SJSA1 (cell line): ENCODE results near the gene LRP8. TPM values are rescaled to one million over a fixed set of nuclear protein-coding genes. Genes with fewer than 3 reads are reported as not detected.
A peak's percentile ranks its signal among the peaks of the same experiment; 100 is the strongest.

Experiments used
- DNase-seq, 2 experiments: peaks; one replicate each; pipeline ENCODE4 v3.0.0-alpha.2; 2015 to 2020; ENCODE audit warnings: low spot score in 2 of 2, low read depth in 1 of 2
- H3K27ac ChIP-seq: fragments of 250-450 bp; sonication (Bioruptor Pico); 2 replicates; pipeline ENCODE4 v1.5.1; 2020; ENCODE audit warnings: mild to moderate bottlenecking, moderate library complexity
- H3K27me3 ChIP-seq: fragments of 250-450 bp; sonication (Bioruptor Pico); replicated peaks from 2 replicates; pipeline ENCODE4 v1.5.1; 2020; ENCODE audit warnings: mild to moderate bottlenecking, moderate library complexity
- H3K36me3 ChIP-seq: fragments of 250-450 bp; sonication (Bioruptor Pico); 2 replicates; pipeline ENCODE4 v1.5.1; 2020; ENCODE audit warnings: mild to moderate bottlenecking
- H3K4me1 ChIP-seq: fragments of 250-450 bp; sonication (Bioruptor Pico); replicated peaks from 2 replicates; pipeline ENCODE4 v1.6.1; 2021; ENCODE audit warnings: mild to moderate bottlenecking
- H3K4me3 ChIP-seq: fragments of 250-450 bp; sonication (Bioruptor Pico); 2 replicates; pipeline ENCODE4 v1.5.1; 2020; ENCODE audit warnings: mild to moderate bottlenecking
- H3K9me3 ChIP-seq: fragments of 250-450 bp; sonication (Bioruptor Pico); replicated peaks from 2 replicates; pipeline ENCODE4 v1.5.1; 2020; ENCODE audit warnings: mild to moderate bottlenecking
- total RNA-seq: library from RNA; depleted of rRNA; stranded (reverse); fragments of >200 nt; shearing (Covaris generic); gene quantifications from 2 replicates; pipeline ENCODE4 v1.2.3, GENCODE V29; 2014; rRNA removed

The LRP8 gene
- 15.6 and 16.2 TPM in 2 replicates for total RNA-seq

GRCh38 chr1:53328009-53328461, at the start of gene LRP8:
Gene LRP8, minus strand, starts transcription at chr1:53328070. Its CDS starts 158 bp downstream, at chr1:53327912.
- peak; percentile 28 to 77 for DNase-seq
- Histone ChIP-seq H3K27ac (peak within 1 kb of the TSS; percentile 51; the same call in 1 of the 2 replicates), H3K9me3 (no peaks in the 10 kb centered on the region), H3K36me3 (peaks cover 22% of the 10 kb centered on the region), H3K27me3 (no peaks in the 10 kb centered on the region), H3K4me3 (peak within 1 kb of the TSS; percentile 87), H3K4me1 (peaks cover 26% of the 10 kb centered on the region)

DNA sequence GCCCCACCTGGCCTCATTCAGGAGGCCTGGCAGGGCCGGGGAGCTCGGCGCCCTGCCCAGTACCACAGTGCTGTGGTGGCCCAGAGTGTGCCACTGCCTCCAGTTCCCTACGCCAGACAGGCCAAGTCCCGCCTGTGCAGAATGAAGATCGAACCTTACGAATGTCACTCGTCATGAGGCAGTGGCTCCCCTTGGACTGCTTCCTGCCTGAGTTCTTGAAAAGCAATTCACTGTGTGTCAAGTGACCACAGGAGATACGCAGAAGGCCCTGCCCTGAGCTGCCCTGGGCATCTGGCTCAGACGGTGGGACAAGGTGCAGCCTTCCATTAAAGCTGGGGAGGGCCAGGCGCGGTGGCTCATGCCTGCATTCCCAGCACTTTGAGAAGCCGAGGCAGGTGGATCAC, 49.6 kb upstream of the LRP8 start:
- H3K36me3 ChIP-seq, result no peaks in the 10 kb centered on the region

DNA sequence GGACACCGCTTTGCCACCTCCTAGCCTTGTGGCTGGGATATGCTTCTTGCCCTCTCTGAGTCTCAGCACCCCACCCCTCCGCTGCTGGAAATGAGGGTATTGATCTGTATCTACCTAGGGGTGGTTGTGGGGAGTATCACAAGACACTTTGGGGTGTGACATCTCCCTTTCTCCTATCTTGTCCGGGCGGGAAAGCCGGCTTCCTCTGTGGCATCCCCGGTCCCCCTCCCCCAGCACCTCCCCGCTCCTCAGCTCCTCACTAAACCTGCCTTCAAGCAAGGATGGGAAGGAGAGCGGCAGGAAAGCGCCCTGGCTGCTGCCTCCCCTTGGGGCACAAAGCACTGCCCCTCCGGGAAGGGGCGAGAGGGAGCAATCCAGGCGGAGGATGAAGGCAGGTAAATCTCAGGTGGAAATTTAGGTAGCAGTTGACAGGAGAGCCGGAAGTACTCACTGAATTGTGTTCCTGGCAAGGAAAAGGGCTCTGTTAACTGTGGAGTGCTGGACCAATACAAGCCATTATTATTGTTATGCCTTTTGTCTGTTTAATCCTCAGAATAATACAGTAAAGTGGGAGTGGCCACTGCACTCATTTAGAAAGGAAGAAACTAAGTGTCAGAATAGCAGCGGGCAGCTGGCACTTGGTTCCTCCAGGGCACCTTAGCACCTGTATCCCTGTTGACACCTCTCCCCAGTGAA, 49.0 kb upstream of the LRP8 start:
- Histone ChIP-seq H3K27me3 (no peaks in the 10 kb centered on the region), H3K36me3 (no peaks in the 10 kb centered on the region), H3K9me3 (no peaks in the 10 kb centered on the region; the same call in 1 of the 2 replicates), H3K4me3 (no peak overlapping the region), H3K27ac (no peak overlapping the region), H3K4me1 (peaks cover 8% of the 10 kb centered on the region)
- DNase-seq, result peak in 1 of 2 experiments; percentile 26

More for the DNA sequence above, 49.6 kb upstream of the LRP8 start:
- Histone ChIP-seq H3K27ac (no peak overlapping the region), H3K4me3 (no peak overlapping the region), H3K27me3 (no peaks in the 10 kb centered on the region), H3K4me1 (peaks cover 14% of the 10 kb centered on the region), H3K9me3 (no peaks in the 10 kb centered on the region; the same call in 1 of the 2 replicates)
- peak in 1 of 2 experiments; percentile 37 for DNase-seq

DNA sequence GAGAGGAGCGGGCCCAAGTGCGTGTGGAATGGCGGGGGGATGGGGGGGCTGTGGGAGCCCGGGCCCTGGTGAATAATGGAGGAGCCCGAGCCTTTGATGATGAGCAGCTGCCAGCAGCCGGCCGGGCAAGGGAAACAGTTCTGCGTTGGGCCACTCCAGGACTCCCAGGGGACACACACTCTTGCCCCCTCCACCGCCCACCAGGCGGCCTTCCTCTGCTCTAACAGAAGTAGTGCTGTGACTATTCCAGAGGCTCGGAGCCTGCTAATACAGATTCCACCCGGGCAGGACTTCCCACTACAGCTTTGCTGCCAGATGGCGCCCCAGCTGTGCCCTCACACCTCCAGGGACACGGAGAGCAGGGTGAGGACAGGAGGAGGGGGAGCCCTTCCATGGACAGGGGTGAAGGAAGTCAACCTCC, 48.2 kb upstream of the LRP8 start:
- no peaks in the 10 kb centered on the region; the same call in 1 of the 2 replicates for H3K4me1 ChIP-seq
- peak in 1 of 2 experiments; percentile 36 for DNase-seq
- H3K9me3 ChIP-seq, result no peaks in the 10 kb centered on the region
- no peak overlapping the region for H3K27ac ChIP-seq
- no peaks in the 10 kb centered on the region for H3K36me3 ChIP-seq
- H3K4me3 ChIP-seq, result no peak overlapping the region
- no peaks in the 10 kb centered on the region for H3K27me3 ChIP-seq

- DNase-seq, result peak in 1 of 2 experiments; percentile 40
Observed at GRCh38 chr1:53375440-53375839, 47.6 kb upstream of the LRP8 start.

DNA sequence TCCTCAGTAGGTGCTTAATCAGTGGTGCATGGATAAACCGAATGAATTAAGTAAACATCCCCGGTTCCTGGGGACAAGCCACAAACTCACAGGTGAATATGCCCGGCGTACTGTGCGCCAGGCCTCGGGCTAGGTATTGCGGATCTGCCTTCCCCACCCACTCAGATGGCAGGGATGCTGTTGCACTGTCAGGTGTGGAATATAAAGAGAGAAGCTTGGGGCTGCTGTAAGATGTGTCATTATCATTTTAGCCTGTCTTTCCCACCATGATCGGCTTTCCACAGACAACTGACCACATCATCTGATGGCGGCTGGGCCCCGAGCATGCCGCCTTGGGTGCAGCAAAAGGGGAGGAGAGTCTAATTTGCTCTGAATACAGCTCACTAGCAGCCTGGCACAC, 45.4 kb upstream of the LRP8 start:
- Histone ChIP-seq H3K27me3 (no peaks in the 10 kb centered on the region), H3K36me3 (no peaks in the 10 kb centered on the region), H3K9me3 (no peaks in the 10 kb centered on the region), H3K4me1 (no peaks in the 10 kb centered on the region), H3K4me3 (no peak overlapping the region), H3K27ac (no peak overlapping the region)
- peak in 1 of 2 experiments; percentile 4 for DNase-seq

More at GRCh38 chr1:53375440-53375839, 47.6 kb upstream of the LRP8 start:
- H3K4me3 ChIP-seq, result no peak overlapping the region
- no peaks in the 10 kb centered on the region for H3K36me3 ChIP-seq
- H3K9me3 ChIP-seq, result no peaks in the 10 kb centered on the region
- no peaks in the 10 kb centered on the region for H3K4me1 ChIP-seq
- no peak overlapping the region for H3K27ac ChIP-seq
- H3K27me3 ChIP-seq, result no peaks in the 10 kb centered on the region

DNA sequence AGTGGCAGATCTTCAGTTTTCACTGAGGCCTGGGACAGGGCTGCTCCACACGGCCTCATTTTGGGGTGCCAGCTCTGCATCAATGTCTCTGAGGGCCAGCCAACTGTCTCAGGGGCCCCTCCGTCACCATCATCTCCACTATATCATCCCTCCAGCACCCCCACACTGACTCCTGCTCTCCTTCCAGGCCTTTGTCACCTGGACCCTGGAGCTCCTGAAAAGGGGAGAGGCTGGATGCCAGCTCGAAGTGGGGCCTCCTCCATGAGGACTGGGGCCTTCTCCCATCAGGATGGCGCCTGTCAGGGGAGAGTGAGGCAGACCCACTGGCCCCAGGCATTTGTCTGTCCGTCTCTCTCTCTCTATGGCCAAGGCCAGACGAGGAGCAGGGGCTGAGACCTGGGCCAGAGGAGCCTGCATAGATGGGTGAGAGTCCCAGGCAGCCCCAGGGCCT, 44.7 kb upstream of the LRP8 start:
- peak in 1 of 2 experiments; percentile 36 for DNase-seq
- Histone ChIP-seq H3K4me3 (no peak overlapping the region), H3K27me3 (no peaks in the 10 kb centered on the region), H3K4me1 (no peaks in the 10 kb centered on the region), H3K27ac (no peak overlapping the region), H3K9me3 (no peaks in the 10 kb centered on the region), H3K36me3 (no peaks in the 10 kb centered on the region)

DNA sequence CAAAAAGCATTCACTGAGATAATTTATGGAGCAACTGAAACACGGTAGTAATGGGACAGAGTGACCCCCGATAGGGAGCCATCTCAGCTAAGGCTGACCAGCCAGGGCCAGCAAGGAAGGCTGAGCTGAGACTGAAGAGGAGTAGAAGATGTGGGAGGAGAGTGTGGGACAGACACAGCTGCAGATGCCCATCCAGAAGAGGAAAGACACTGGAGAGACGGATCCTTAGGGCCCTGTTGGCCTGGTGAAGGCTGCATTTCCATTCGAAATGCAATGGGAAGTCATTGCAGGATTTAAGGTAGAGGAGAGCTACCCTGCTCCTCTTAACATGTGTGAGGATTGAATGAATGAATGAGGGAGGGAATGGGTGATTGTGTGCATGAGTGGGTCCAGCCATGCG, 44.0 kb upstream of the LRP8 start:
- Histone ChIP-seq H3K36me3 (no peaks in the 10 kb centered on the region), H3K4me1 (no peaks in the 10 kb centered on the region), H3K27me3 (no peaks in the 10 kb centered on the region), H3K4me3 (no peak overlapping the region), H3K27ac (no peak overlapping the region), H3K9me3 (no peaks in the 10 kb centered on the region)
- DNase-seq, result peak in 1 of 2 experiments; percentile 17

DNA sequence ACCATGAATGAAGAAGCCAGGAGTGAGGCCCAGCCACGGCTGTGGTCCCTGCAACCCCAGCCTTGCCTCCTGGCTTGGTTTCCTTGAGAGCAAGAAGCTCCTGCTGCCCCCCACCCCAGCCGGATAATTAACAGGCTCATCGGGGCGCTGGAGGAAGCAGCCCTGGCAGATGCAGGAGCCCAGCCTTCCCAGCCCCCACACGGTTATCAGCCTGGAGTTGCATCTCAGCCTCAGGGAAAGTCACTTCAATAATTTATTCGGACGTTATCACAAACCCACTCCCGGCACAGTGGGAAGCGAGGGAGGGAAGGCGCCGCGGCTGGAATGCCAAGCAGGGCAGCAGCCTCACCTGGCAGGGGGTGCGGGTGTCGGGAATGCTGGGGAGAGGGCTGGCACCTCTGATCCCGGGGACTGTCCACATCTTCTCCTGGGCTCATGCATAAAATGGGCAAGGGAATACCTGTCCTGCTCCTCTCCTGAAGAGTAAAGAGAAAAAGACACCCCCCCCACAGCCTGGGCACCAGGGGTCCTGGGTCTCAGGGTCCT, 43.3 kb upstream of the LRP8 start:
- no peaks in the 10 kb centered on the region for H3K27me3 ChIP-seq
- H3K4me1 ChIP-seq, result no peaks in the 10 kb centered on the region
- no peak overlapping the region for H3K27ac ChIP-seq
- no peaks in the 10 kb centered on the region for H3K9me3 ChIP-seq
- DNase-seq, result peak in 1 of 2 experiments; percentile 36
- H3K36me3 ChIP-seq, result no peaks in the 10 kb centered on the region
- H3K4me3 ChIP-seq, result no peak overlapping the region

- no peak overlapping the region for H3K4me3 ChIP-seq
- no peaks in the 10 kb centered on the region for H3K27me3 ChIP-seq
- no peaks in the 10 kb centered on the region for H3K36me3 ChIP-seq
Observed at GRCh38 chr1:53370369-53370961, 42.6 kb upstream of the LRP8 start.

DNA sequence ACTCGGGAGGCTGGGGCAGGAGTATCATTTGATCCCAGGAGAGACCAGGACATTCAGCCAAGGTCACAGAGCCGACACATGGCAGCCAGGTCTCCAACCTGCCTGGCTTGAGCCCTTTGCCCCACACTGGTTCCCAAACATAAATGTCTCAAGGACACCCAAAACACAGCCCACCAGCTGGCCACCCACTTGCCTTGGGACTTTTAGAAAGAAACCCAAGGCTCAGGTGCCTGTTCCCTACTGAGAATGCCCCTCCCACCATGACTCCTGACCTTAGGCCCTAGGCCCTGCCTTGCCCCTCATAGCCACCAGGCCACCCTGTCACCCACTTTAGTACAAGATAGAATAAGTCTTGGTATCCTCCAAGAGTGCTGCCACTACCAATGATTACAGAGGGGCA, 41.9 kb upstream of the LRP8 start:
- Histone ChIP-seq H3K9me3 (no peaks in the 10 kb centered on the region), H3K27ac (no peak overlapping the region), H3K27me3 (no peaks in the 10 kb centered on the region), H3K4me3 (no peak overlapping the region), H3K4me1 (no peaks in the 10 kb centered on the region), H3K36me3 (no peaks in the 10 kb centered on the region)
- peak in 1 of 2 experiments; percentile 18 for DNase-seq

More at GRCh38 chr1:53370369-53370961, 42.6 kb upstream of the LRP8 start:
- peak in 1 of 2 experiments; percentile 39 for DNase-seq
- H3K9me3 ChIP-seq, result no peaks in the 10 kb centered on the region
- no peak overlapping the region for H3K27ac ChIP-seq
- H3K4me1 ChIP-seq, result no peaks in the 10 kb centered on the region

DNA sequence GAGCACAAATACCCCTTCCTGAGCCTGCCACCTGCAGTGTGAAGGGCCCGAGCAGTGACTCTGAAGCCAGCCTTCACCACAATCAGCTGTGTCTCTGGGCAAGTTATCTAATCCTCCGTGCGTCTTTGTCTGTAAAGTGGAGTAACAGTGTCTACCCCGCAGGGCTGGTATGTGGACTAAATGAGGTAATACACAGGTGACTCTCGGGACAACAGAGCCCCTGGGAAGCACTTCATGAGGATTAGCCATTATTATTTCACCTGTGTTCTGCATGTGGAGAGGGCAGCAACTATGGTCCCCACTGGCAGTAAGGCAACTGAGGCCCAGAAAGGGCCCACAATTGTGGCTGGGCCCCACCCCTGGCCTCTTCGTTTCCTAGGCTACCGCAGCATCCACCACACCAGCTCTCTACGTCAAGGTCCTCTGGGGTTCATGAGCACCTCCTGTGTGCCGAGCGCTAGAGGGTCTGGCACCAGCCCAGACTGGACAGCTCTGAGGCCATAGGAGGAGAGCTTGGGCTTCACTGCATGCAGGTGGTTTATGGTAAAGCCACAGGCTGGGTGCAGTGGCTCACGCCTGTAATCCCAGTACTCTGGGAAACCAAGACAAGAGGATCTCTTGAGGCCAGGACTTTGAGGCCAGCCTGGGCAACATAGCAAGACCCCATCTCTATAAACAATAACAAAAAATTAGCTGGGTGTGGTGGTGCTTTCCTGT, 41.3 kb upstream of the LRP8 start:
- H3K4me1 ChIP-seq, result no peaks in the 10 kb centered on the region
- H3K27ac ChIP-seq, result no peak overlapping the region
- H3K4me3 ChIP-seq, result no peak overlapping the region
- no peaks in the 10 kb centered on the region for H3K9me3 ChIP-seq
- H3K27me3 ChIP-seq, result no peaks in the 10 kb centered on the region
- DNase-seq, result peak in 1 of 2 experiments; percentile 26
- no peaks in the 10 kb centered on the region for H3K36me3 ChIP-seq

- no peaks in the 10 kb centered on the region for H3K36me3 ChIP-seq
- no peaks in the 10 kb centered on the region for H3K9me3 ChIP-seq
- no peaks in the 10 kb centered on the region for H3K27me3 ChIP-seq
- peak in 1 of 2 experiments; percentile 34 for DNase-seq
- H3K4me1 ChIP-seq, result no peaks in the 10 kb centered on the region
- no peak overlapping the region for H3K4me3 ChIP-seq
- no peak overlapping the region for H3K27ac ChIP-seq
Observed at GRCh38 chr1:53368314-53369033, 40.6 kb upstream of the LRP8 start.
